ENCODE measurements around the gene YDJC. TPM values are rescaled to one million over a fixed set of nuclear protein-coding genes. Genes with fewer than 3 reads are reported as not detected.

Gene YDJC
- total and polyA plus RNA-seq, 2 of the 4 experiments (the other 2 are of a cell fraction) = 8.1 to 23.6 TPM

GRCh38 chr22:21660904-21661303, 31.1 kb upstream of the YDJC start:
- Histone ChIP-seq H3K4me2 (ENCODE audit: low read depth, low read length) (no peak overlapping the region), H2BK15ac (ENCODE audit: low read depth, low read length) (no peak overlapping the region), H2AK5ac (ENCODE audit: low read depth, low read length) (no peak overlapping the region), H3K14ac (replicated peaks; ENCODE audit: low read depth, low read length) (no peak overlapping the region), H3K27me3 (ENCODE audit: control insufficient read depth, insufficient read depth, low read length) (peaks cover 4% of the 10 kb centered on the region; the same call in 1 of the 2 replicates), H4K8ac (ENCODE audit: low read depth in 2 of 2, low read length in 2 of 2) (no peak overlapping the region), H2AFZ (replicated peaks; ENCODE audit: low read length, poor library complexity) (no peak overlapping the region), H4K5ac (ENCODE audit: low read depth, low read length) (no peak overlapping the region), H4K91ac (ENCODE audit: insufficient read depth, low read depth, low read length) (no peak overlapping the region), H3K4me1 (ENCODE audit: control insufficient read depth, insufficient read depth, low read length) (no peaks in the 10 kb centered on the region; the same call in 1 of the 2 replicates), H3K4ac (ENCODE audit: low read depth, low read length) (no peak overlapping the region), H2BK120ac (ENCODE audit: low read depth, low read length) (no peak overlapping the region), H3K9me1 (ENCODE audit: insufficient read depth, low read length) (peaks cover 6% of the 10 kb centered on the region), H3K23ac (ENCODE audit: low read depth, low read length) (no peak overlapping the region), H3K36me3 (ENCODE audit: control insufficient read depth, insufficient read depth, low read length) (no peaks in the 10 kb centered on the region), H3K9me3 (ENCODE audit: control insufficient read depth, insufficient read depth, low read length) (no peaks in the 10 kb centered on the region), H3K9ac (ENCODE audit: low read depth, low read length) (no peak overlapping the region), H3K18ac (ENCODE audit: low read depth, low read length) (no peak overlapping the region), H2AK9ac (replicated peaks; ENCODE audit: low read depth, low read length, poor library complexity) (no peak overlapping the region), H3K79me1 (ENCODE audit: low read depth in 1 of 2, low read length in 2 of 2) (peaks cover 0 to 3% of the 10 kb centered on the region in 2 experiments; a peak in 1 of 4 replicates), H3K56ac (ENCODE audit: extremely low read depth, insufficient read depth, low read length) (no peak overlapping the region), H3K27ac (ENCODE audit: insufficient read depth, low read length) (no peak overlapping the region), H2BK5ac (ENCODE audit: low read depth, low read length, poor library complexity, severe bottlenecking) (no peak overlapping the region), H3K4me3 (ENCODE audit: insufficient read depth, low read depth, low read length) (no peak overlapping the region), H4K20me1 (ENCODE audit: insufficient read depth, low read length) (no peaks in the 10 kb centered on the region; the same call in 1 of the 2 replicates), H2BK20ac (ENCODE audit: low read depth, low read length) (no peak overlapping the region)
- no peak for DNase-seq
- ChIA-PET POLR2A (ENCODE audit: unreplicated experiment) (no interaction called here), CTCF (no interaction called here)
- in situ Hi-C loops (cut with MboI; ENCODE audit: low sequenced_read_pairs) = no loop called here
- BruUV-seq (replicated peaks) = no TSS peak
- intact Hi-C loops (cut with micrococcal nuclease) = no loop called here
- ATAC-seq (ENCODE audit: low read depth) = no peak
- 87% methylated on average over 3 of the region's 7 CpGs; no CpG with 5 or more reads in 1 of the 2 experiments for WGBS, 2 experiments (ENCODE audit: extremely low coverage in 2 of 2, insufficient read length in 1 of 2)
- dilution Hi-C loops (cut with HindIII; ENCODE audit: low sequenced_read_pairs, unreplicated experiment) = no loop called here
- TF ChIP-seq MXI1 (IDR thresholded peaks at IDR 0.05; ENCODE audit: borderline replicate concordance, low read depth, low read length) (no peak), FOS (IDR thresholded peaks at IDR 0.05; ENCODE audit: low read depth, low read length) (no peak), SMC3 (IDR thresholded peaks at IDR 0.05; ENCODE audit: low read depth, low read length) (no peak), CHD1 (IDR thresholded peaks at IDR 0.05; ENCODE audit: low read depth, low read length) (no peak), MAZ (IDR thresholded peaks at IDR 0.05; ENCODE audit: borderline replicate concordance, low read depth, low read length) (no peak), BHLHE40 (IDR thresholded peaks at IDR 0.05; ENCODE audit: low read depth, low read length) (no peak), CTCF (conservative IDR thresholded peaks at IDR 0.05; ENCODE audit: low read depth, low read length) (no peak), NFE2L2 (IDR thresholded peaks at IDR 0.05; ENCODE audit: low read depth, low read length) (no peak), RCOR1 (IDR thresholded peaks at IDR 0.05; ENCODE audit: insufficient replicate concordance, low read length) (no peak), RFX5 (IDR thresholded peaks at IDR 0.05; ENCODE audit: low read depth, low read length) (no peak), USF2 (IDR thresholded peaks at IDR 0.05; ENCODE audit: low read depth, low read length) (no peak), RAD21 (IDR thresholded peaks at IDR 0.05; ENCODE audit: low read length) (no peak), POLR2A (IDR thresholded peaks at IDR 0.05; ENCODE audit: low read depth, low read length) (no peak), MAFK (IDR thresholded peaks at IDR 0.05; ENCODE audit: low read depth, low read length) (no peak), ELK1 (IDR thresholded peaks at IDR 0.05; ENCODE audit: borderline replicate concordance, low read depth, low read length) (no peak), CEBPB (IDR thresholded peaks at IDR 0.05; ENCODE audit: low read depth, low read length) (no peak)

Measured in IMR-90 (cell line).